K562 (cell line): ENCODE data around the gene DALRD3. TPM values are rescaled to one million over a fixed set of nuclear protein-coding genes. Genes with fewer than 3 reads are reported as not detected.

Experiments used
- ARID4B ChIP-seq: sonication (generic); formaldehyde crosslinking; IDR thresholded peaks from 2 replicates; pipeline ENCODE4 v1.8.0; 2022; ENCODE audit warnings: mild to moderate bottlenecking, missing genetic modification reagents
- ARNT ChIP-seq, 2 experiments: fragments of 450-650 bp; IDR thresholded peaks; 2 replicates each; pipeline ENCODE4 v1.6.1; 2016; ENCODE audit warnings: mild to moderate bottlenecking in 1 of 2
- CBFB ChIP-seq: sonication (generic); formaldehyde crosslinking; IDR thresholded peaks from 2 replicates; pipeline ENCODE4 v1.4.0; 2020; ENCODE audit warnings: mild to moderate bottlenecking, missing genetic modification reagents
- EHMT2 ChIP-seq: fragments of 450-650 bp; IDR thresholded peaks from 2 replicates; pipeline ENCODE4 v1.6.1; 2018; ENCODE audit warnings: antibody characterized with exemption
- FOS ChIP-seq: IDR thresholded peaks from 3 replicates; pipeline ENCODE4 v1.6.1; 2011; ENCODE audit not compliant: insufficient read length; ENCODE audit errors: extremely low read depth
- HDAC3 ChIP-seq: fragments of 450-650 bp; IDR thresholded peaks from 2 replicates; pipeline ENCODE4 v1.6.1; 2018; ENCODE audit warnings: borderline replicate concordance, mild to moderate bottlenecking, moderate library complexity; ENCODE audit not compliant: partially characterized antibody
- HDAC8 ChIP-seq: fragments of 450-650 bp; IDR thresholded peaks from 2 replicates; pipeline ENCODE4 v1.6.1; 2016; ENCODE audit warnings: mild to moderate bottlenecking, missing genetic modification characterization, moderate library complexity, missing compliant biosample characterization
- KDM4B ChIP-seq, 2 experiments: fragments of 450-650 bp in 1 of 2; sonication (generic) in 1 of 2; IDR thresholded peaks; 2 replicates each; pipeline ENCODE4 v1.6.1; 2016 to 2017; ENCODE audit warnings: borderline replicate concordance in 2 of 2, antibody characterized with exemption in 1 of 2, low read depth in 1 of 2, mild to moderate bottlenecking in 1 of 2
- MBD2 ChIP-seq: sonication (generic); IDR thresholded peaks from 2 replicates; pipeline ENCODE4 v1.6.1; 2016; ENCODE audit warnings: low read depth, borderline replicate concordance
- MYNN ChIP-seq, 2 experiments: sonication (generic); formaldehyde crosslinking in 1 of 2; IDR thresholded peaks; 2 replicates each; pipeline versions ENCODE4 v1.5.0 to v1.6.1; 2016 to 2020; ENCODE audit warnings: antibody characterized with exemption in 1 of 2, missing genetic modification reagents in 1 of 2
- PHTF2 ChIP-seq: fragments of 250-450 bp; sonication (Bioruptor Pico); IDR thresholded peaks from 2 replicates; pipeline ENCODE4 v1.5.0; 2021; ENCODE audit warnings: mild to moderate bottlenecking
- SIRT6 ChIP-seq: IDR thresholded peaks from one replicate; pipeline ENCODE4 v1.6.1; 2012; ENCODE audit warnings: low read depth, mild to moderate bottlenecking, control low read depth, inconsistent platforms, low read length, moderate library complexity
- SMC3 ChIP-seq: conservative IDR thresholded peaks from 2 replicates; pipeline ENCODE4 v1.6.1; 2011; ENCODE audit warnings: low read depth, low read length, improper control_type of control experiment; ENCODE audit not compliant: insufficient read depth
- XRCC4 ChIP-seq: IDR thresholded peaks from one replicate; pipeline ENCODE4 v1.6.1; 2011; ENCODE audit not compliant: insufficient read depth, insufficient read length; ENCODE audit errors: extremely low read depth
- ZBTB1 ChIP-seq: sonication (generic); formaldehyde crosslinking; IDR thresholded peaks from 2 replicates; pipeline ENCODE4 v1.8.1; 2023; ENCODE audit warnings: missing genetic modification reagents, low read depth, mild to moderate bottlenecking, borderline replicate concordance
- ZFX ChIP-seq: sonication (generic); formaldehyde crosslinking; IDR thresholded peaks from 2 replicates; pipeline ENCODE4 v1.8.0; 2022; ENCODE audit warnings: mild to moderate bottlenecking, missing genetic modification reagents, moderate library complexity
- ZNF24 ChIP-seq: fragments of 450-650 bp; IDR thresholded peaks from 2 replicates; pipeline ENCODE4 v1.6.1; 2016
- ZNF444 ChIP-seq: fragments of 250-450 bp; sonication (Bioruptor Pico); IDR thresholded peaks from 2 replicates; pipeline ENCODE4 v1.4.0; 2020; ENCODE audit warnings: mild to moderate bottlenecking, moderate library complexity
- ZNF639 ChIP-seq, 2 experiments: fragments of 200-800 bp in 1 of 2; sonication (Bioruptor generic) in 1 of 2; sonication (generic) in 1 of 2; formaldehyde crosslinking in 1 of 2; IDR thresholded peaks in 1 of 2; conservative IDR thresholded peaks in 1 of 2; 2 replicates each; pipeline versions ENCODE4 v1.5.0 to v1.6.1; 2016 to 2020; ENCODE audit warnings: missing compliant biosample characterization in 1 of 2, missing genetic modification characterization in 1 of 2, missing genetic modification reagents in 1 of 2
- polyA plus RNA-seq, 8 experiments: library from polyadenylated mRNA; depleted of rRNA in 4 of 8; stranded (reverse) in 5 of 8; unstranded in 3 of 8; fragments of >200 nt; fragmentation: Nextera tagmentation in 2 of 8; fragmentation: Illumina TruSeq in 1 of 8; extraction: Ambion mirVana in 2 of 8; extraction: Trizol in 1 of 8; gene quantifications; 2 replicates each; pipeline versions ENCODE4 v1.2.1 to v1.2.3, GENCODE V29; 2011 to 2014; ENCODE audit warnings: inconsistent platforms in 1 of 8, missing spikeins in 1 of 8
- total RNA-seq, 7 experiments: library from RNA; depleted of rRNA in 6 of 7; stranded (reverse); fragments of >200 nt in 6 of 7; fragmentation: Illumina TruSeq in 2 of 7; extraction: Trizol in 2 of 7; gene quantifications; 2 replicates each; pipeline versions ENCODE4 v1.2.1 to v1.2.3, GENCODE V29; 2011 to 2021; ENCODE audit warnings: low replicate concordance in 1 of 7
- TF ChIP-seq, protein P1 (sequence below): fragments of 450-650 bp; IDR thresholded peaks from 2 replicates; pipeline ENCODE4 v1.6.1; 2016; ENCODE audit warnings: borderline replicate concordance

Gene DALRD3
- total and polyA plus RNA-seq, 9 of the 15 experiments (the other 6 are each of a cell fraction or from before 2014, with no cell fraction given) = 6.6 to 31.3 (median 14.4) TPM

GRCh38 chr3:49007068-49007770 lies 11.2 kb downstream of the DALRD3 start, which contains the start of gene WDR6 (continued):
- TF ChIP-seq, protein P1, sequence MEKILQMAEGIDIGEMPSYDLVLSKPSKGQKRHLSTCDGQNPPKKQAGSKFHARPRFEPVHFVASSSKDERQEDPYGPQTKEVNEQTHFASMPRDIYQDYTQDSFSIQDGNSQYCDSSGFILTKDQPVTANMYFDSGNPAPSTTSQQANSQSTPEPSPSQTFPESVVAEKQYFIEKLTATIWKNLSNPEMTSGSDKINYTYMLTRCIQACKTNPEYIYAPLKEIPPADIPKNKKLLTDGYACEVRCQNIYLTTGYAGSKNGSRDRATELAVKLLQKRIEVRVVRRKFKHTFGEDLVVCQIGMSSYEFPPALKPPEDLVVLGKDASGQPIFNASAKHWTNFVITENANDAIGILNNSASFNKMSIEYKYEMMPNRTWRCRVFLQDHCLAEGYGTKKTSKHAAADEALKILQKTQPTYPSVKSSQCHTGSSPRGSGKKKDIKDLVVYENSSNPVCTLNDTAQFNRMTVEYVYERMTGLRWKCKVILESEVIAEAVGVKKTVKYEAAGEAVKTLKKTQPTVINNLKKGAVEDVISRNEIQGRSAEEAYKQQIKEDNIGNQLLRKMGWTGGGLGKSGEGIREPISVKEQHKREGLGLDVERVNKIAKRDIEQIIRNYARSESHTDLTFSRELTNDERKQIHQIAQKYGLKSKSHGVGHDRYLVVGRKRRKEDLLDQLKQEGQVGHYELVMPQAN = peak; percentile 63; the same call in 1 of the 2 replicates
- TF ChIP-seq HDAC3 (peak; percentile 49), FOS (peak; percentile 86), ZFX (CRISPR knock-in tag) (peak; percentile 85), MBD2 (peak; percentile 89; the same call in 1 of the 2 replicates), EHMT2 (no peak), ARNT (IDR thresholded peaks at IDR 0.05) (0 out of 4 replicates have a peak, but pooled peaks of 1 of the 2 experiments have one; percentile 52), ZNF639 (CRISPR knock-in tag; conservative IDR thresholded peaks at IDR 0.05 in 1 of 2, IDR thresholded peaks at IDR 0.05 in 1 of 2) (peak in 1 of 2 experiments; percentile 64; a peak in 2 of 4 replicates), MYNN (IDR thresholded peaks at IDR 0.05) (peak; percentile 64; the same call in 1 of the 2 replicates), MYNN (CRISPR knock-in tag; IDR thresholded peaks at IDR 0.05) (no peak), KDM4B (IDR thresholded peaks at IDR 0.05; ENCODE audit: borderline replicate concordance in 2 of 2, low read depth in 1 of 2) (peak in 1 of 2 experiments; percentile 27; a peak in 1 of 4 replicates), ZNF444 (no peak), SIRT6 (no peak), ARID4B (peak; percentile 37; the same call in 1 of the 2 replicates), PHTF2 (CRISPR knock-in tag) (no peak), ZBTB1 (CRISPR knock-in tag) (no peak; the same call in 1 of the 2 replicates), HDAC8 (tag) (0 out of 2 replicates have a peak, but pooled peaks have one; percentile 39), ZNF24 (no peak), CBFB (no peak), XRCC4 (no peak), SMC3 (no peak)
